ENCODE data around the gene XPO5.

XPO5 gene

DNA sequence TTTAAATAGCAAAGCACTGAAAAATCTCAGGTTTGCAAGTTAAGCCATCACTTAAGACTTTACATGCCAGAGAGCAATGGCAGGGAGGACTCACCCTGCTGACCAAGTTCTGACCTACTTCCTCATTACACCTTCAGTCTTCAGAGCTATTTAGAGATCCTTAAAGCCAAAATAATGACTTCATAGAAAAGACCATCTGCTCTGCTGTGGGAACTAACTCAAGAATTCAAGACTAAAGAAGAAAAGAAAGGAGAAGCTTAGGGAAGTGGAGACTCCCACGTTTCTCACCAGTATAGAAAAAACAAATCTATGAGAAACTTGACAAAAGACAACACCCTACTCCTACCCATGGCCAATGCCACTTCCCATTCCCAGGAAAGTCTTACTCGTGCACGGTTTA lies 28.6 kb downstream of the XPO5 start:
- TF ChIP-seq GATA2 (IDR thresholded peaks at IDR 0.05; ENCODE audit: low read depth, low read length) (no peak), GATA3 (IDR thresholded peaks at IDR 0.05; ENCODE audit: low read depth, low read length) (no peak)

DNA sequence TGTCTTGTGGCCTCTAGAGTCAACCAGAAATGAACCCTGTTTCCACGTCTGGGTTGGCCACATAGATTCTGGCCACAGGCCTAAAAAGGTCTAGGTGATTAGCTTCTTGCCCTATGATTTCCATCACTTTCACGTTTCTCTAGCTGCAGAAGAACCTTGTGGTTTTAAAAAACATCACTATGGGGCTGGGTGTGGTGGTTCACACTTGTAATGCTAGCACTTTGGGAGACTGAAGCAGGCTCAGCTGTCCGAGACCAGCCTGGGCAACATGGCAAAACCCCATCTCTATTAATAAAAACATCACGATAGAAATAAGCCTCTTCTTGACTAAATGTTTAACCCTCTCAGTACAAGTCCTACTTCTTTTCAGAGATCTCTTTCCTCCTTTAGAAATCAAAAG lies 31.4 kb downstream of the XPO5 start:
- TF ChIP-seq GATA2 (IDR thresholded peaks at IDR 0.05; ENCODE audit: low read depth, low read length) (no peak), GATA3 (IDR thresholded peaks at IDR 0.05; ENCODE audit: low read depth, low read length) (no peak)

DNA sequence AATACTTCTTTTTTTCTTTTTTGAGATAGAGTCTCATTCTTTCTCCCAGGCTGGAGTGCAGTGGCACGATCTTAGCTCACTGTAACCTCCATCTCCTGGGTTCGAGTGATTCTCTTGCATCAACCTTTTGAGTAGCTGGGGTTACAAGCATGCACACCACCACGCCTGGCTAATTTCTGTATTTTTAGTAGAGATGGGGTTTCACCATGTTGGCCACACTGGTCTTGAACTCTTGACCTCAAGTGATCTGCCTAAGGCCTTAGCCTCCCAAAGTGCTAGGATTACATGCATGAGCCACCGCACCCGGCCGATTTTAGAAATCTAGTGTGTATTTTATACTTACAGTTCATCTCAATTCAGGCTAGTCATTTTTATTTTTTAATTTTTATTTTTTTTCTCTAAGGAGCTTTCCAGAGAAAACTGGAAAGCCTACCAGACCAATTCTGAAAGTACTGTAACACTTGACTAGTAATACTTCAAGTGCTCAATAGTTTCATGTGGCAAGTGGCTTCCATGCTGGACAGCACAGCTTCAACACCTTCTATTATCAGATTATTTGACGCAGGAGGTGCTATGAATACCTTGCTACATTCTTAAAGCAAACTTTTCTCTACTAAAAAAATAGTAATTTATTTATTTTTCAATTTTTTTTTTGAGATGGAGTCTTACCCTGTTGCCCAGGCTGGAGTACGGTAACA lies 33.9 kb downstream of the XPO5 start:
- TF ChIP-seq GATA3 (IDR thresholded peaks at IDR 0.05; ENCODE audit: low read depth, low read length) (no peak), GATA2 (IDR thresholded peaks at IDR 0.05; ENCODE audit: low read depth, low read length) (no peak)

DNA sequence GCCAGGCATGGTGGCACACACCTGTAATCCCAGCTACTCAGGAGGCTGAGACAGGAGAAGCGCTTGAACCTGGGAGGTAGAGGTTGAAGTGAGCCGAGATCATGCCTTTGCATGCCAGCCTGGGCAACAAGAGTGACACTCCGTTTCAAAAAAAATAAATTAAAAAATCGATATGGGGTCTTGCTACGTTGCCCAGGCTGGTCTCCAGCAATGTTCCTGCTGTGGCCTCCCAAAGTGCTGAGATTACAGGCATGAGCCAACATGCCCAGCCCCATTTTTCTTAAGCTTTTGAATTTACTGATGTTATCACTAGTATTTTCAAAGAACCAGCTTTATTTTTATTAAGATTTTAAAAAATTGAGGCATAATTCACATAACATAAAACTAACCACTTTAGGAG lies 35.3 kb downstream of the XPO5 start:
- no peak for TF ChIP-seq GATA2 (IDR thresholded peaks at IDR 0.05; ENCODE audit: low read depth, low read length)
- TF ChIP-seq GATA3 (IDR thresholded peaks at IDR 0.05; ENCODE audit: low read depth, low read length): no peak

DNA sequence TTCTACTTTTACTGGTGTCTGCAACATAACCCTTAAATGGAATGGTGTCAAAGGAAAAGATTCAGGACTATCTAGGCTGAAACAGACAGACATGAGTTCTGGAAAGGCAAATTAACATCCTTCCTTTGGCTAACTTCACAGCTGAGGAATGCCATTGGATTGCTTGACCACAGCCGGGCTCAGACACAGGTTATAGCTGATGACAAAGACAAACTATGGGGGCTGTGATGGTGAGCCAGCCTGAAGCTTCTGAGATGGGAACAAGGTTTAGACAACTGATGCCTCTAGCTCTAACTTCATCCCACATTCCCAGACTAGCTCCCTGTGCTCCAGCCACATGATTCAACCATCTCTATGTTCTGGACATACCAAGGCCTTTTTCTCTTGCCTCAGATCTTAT lies 43.6 kb downstream of the XPO5 start:
- no peak for TF ChIP-seq GATA3 (IDR thresholded peaks at IDR 0.05; ENCODE audit: low read depth, low read length)

DNA sequence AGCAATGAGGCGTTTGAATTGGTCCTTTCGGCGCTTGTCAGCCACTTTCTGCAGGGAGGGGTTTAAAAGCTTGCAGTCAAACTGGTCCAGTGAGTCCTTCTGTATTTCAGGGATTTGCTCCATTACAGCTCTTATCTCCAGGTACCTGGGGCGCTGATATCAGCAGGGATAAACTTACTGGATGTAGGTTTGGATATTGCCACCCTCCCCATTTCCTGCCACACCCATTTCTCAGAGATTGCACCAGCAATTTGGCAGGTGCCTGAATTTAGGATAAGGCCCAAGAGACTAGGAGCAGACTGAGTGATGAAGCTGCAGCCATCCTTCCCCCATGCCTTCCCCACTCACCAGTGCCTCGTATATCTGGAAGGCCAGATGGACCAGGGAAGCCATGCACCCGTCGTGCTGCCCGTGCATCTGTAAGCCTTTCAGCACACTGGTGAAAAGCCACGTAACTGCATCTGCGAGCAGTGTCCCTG lies 51.3 kb downstream of the XPO5 start:
- no peak for TF ChIP-seq GATA2 (IDR thresholded peaks at IDR 0.05; ENCODE audit: low read depth, low read length)
- TF ChIP-seq GATA3 (IDR thresholded peaks at IDR 0.05; ENCODE audit: low read depth, low read length): no peak

DNA sequence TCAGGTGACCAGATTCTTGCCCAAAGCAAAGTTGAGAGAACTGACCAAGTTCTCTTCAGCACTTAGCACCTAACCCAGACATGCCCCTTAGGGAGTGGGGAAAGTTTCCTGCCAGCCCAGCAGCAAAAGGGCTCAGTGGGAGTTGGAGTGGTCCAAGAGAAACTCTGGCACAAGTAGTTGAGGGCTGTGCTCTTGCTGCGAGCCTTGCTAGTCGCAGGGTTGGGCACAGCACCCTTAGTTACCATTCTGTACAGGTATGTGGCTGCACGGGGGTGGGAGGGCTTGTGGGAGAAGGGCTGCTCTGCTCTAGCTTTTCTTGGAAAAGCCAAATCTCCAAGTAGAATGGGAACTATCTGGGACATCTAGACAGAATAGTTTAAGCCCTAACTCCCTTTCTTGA lies 52.6 kb downstream of the XPO5 start:
- TF ChIP-seq GATA2 (IDR thresholded peaks at IDR 0.05; ENCODE audit: low read depth, low read length): no peak
- TF ChIP-seq GATA3 (IDR thresholded peaks at IDR 0.05; ENCODE audit: low read depth, low read length): no peak

DNA sequence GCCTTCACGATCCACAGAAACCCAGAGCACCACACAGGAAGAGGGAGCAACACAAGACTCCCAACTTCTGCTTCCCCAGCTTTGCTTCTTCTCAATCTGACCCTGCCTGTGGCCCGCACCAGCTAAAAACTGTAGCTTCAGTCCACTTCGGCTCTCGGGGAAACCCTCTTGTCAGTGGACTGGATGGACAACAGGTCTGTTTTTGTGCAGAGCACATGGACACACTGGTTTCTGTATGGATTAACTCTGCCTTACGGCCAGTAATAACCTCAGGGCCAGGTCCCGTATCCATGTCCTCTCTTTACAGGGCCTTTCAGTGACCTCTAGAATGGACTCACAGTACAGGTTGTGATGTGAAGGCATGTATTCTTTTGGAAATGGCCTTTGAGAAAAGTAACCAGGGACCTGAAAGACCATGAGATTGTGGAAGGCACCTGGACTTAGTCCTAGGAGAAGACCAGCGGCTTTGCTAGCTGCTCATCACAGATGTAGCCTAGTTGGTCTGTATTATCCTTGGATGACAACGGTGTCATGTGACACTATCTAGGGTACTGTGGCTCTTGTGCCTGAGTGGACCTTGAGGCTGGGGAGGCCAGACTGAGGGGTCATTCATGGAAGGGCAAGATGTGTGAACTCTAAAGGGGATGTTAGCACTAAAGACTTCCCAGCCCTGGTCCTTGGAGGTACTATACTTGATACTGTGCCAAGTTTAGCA lies 53.1 kb downstream of the XPO5 start:
- TF ChIP-seq GATA2 (IDR thresholded peaks at IDR 0.05; ENCODE audit: low read depth, low read length) (no peak), GATA3 (IDR thresholded peaks at IDR 0.05; ENCODE audit: low read depth, low read length) (no peak)

DNA sequence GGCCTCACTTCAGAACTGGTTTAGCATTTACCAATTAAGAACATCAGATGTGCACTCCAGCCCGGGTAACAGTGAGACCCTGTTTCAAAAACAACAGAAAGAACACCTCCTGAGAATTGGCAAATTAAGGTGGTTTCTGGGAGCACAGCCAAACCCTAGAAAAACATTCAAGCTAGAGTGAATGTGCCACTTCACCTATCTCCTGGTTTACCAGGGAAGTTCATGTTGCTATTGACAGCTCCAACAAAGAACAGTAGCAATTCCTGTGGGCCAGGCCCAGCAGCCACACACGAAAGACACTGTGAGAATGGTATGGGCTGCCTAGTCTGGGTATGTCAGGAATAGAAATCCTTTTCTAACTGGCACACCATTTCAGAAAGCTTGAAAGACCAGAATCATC lies 54.0 kb downstream of the XPO5 start:
- TF ChIP-seq GATA3 (IDR thresholded peaks at IDR 0.05; ENCODE audit: low read depth, low read length) (no peak), GATA2 (IDR thresholded peaks at IDR 0.05; ENCODE audit: low read depth, low read length) (no peak)

DNA sequence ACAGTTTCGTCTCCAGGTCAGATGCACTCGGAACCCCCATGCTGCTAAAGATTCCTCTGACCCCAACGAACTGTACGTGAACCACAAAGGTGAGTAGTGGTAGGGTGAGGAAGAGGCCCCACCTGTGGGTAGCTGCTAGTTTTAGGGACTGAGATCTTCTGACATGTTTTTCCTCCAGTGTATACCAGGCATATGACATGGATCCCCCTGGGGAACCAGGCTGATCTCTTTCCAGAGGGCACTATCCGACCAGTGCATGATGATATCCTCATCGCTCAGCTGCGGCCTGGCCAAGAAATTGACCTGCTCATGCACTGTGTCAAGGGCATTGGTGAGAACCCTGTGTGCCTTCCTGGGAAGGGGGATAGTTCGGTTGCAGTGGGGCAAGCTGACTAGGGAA lies 55.7 kb downstream of the XPO5 start:
- TF ChIP-seq GATA2 (IDR thresholded peaks at IDR 0.05; ENCODE audit: low read depth, low read length) (no peak), GATA3 (IDR thresholded peaks at IDR 0.05; ENCODE audit: low read depth, low read length) (no peak)

DNA sequence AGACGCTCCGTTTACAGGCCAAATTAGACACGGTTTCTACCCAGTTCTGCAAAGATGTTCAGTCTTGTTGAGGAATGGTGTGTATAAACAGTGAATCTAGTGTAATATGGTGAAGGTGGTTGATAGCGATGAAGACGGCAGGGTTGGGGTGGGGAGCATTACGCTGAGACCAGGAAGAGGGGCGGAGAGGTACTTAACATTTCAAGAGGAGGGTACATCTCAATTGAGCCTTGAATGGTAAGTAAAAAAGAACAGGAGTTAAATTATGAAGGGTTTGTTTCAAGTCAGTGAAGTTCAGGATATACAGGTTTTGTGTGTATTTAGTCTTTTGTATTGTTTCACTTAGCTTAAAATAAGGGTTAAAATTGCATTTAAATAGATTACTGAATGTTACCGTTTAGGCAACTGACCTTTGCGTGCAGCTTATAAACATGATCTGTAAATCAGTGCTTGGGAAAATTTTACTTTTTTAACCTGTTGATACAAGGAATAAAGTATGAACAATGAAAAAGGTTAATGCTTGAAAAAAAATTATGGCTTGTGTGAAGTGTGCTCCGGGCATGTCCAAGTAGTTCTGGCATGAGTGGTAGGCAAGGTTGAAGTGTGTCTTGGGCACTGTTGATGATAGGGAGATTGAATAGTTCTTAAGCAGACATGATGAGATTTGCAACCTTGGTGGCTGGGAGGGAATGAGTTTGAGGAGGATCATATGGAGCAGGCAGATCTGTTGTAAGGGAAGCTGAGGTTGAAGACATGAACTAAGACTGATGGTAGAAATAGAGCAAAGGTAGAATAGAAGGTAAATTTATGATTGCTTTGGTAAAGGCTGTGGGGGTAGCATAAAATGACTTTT lies 58.1 kb downstream of the XPO5 start:
- no peak for TF ChIP-seq GATA3 (IDR thresholded peaks at IDR 0.05; ENCODE audit: low read depth, low read length)
- no peak for TF ChIP-seq GATA2 (IDR thresholded peaks at IDR 0.05; ENCODE audit: low read depth, low read length)

DNA sequence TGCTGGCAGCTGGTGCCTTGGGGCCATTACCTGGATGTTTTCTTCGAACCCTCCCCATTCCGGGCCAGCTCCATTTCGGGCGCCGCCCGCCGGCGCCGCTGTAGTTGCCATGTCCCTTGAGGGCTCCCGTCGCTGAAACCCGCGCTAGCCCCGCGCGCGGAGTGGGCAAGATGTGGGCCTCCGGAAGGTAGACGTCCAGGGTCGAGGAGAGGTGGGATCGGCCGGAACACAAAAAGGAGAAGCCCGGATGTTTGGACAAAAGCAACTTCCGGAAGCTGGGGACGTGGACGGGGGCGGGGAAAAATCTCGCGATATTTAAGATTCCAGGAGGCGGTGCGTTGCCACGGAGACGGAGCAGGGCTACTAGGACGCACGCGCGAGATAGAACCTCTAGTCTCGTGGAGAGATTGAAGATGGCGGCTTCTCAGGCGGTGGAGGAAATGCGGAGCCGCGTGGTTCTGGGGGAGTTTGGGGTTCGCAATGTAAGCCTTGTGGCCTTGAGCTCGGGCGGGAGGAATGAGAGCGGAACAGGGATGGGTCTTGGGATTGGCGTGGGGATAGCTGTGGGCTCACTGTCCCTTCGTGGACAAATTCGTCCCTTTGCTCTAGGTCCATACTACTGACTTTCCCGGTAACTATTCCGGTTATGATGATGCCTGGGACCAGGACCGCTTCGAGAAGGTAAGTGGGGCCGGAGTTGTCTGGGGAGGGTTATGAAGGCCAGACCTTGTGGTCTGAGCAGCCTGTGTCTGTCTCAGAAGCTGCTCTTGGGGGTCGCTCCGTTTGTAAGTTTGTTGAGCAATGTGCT lies 58.9 kb downstream of the XPO5 start, which contains the start of the genes POLR1C and YIPF3:
TSS of gene POLR1C (plus strand) at position 393 of the 808 bp plus-strand sequence. CDS start at position 414, 21 bp downstream.
TSS of gene YIPF3 (minus strand) at position 230 of the 808 bp plus-strand sequence. CDS start at position 111, 119 bp downstream.
- TF ChIP-seq GATA3 (IDR thresholded peaks at IDR 0.05; ENCODE audit: low read depth, low read length) (no peak), GATA2 (IDR thresholded peaks at IDR 0.05; ENCODE audit: low read depth, low read length) (peak; percentile 19; the same call in 1 of the 2 replicates)

DNA sequence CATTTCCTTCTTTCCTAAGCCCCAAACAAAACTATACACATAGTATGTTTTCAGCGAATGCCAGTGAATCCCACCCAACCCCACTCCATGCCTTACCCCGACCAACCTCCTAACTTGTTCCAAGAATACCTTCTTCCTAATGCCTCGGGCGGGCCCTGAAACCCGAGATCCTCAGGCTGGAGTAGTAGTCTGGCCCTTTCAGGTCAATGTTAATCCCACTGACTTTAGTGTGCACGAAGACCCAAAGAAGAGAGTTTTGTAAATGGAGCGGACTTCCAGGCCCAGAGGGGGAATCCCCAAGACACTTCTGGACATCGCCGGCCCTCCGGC lies 59.5 kb downstream of the XPO5 start:
- TF ChIP-seq GATA3 (IDR thresholded peaks at IDR 0.05; ENCODE audit: low read depth, low read length) (no peak), GATA2 (IDR thresholded peaks at IDR 0.05; ENCODE audit: low read depth, low read length) (no peak)

All from SH-SY5Y (cell line).